Measurements from ENCODE around the gene MUC2. TPM values are rescaled to one million over a fixed set of nuclear protein-coding genes. Genes with fewer than 3 reads are reported as not detected.

MUC2 gene
- total and polyA plus RNA-seq, 10 of the 15 experiments (the other 5 are each of a cell fraction or from before 2014, with no cell fraction given) = 0.23 TPM; not detected in 9

DNA sequence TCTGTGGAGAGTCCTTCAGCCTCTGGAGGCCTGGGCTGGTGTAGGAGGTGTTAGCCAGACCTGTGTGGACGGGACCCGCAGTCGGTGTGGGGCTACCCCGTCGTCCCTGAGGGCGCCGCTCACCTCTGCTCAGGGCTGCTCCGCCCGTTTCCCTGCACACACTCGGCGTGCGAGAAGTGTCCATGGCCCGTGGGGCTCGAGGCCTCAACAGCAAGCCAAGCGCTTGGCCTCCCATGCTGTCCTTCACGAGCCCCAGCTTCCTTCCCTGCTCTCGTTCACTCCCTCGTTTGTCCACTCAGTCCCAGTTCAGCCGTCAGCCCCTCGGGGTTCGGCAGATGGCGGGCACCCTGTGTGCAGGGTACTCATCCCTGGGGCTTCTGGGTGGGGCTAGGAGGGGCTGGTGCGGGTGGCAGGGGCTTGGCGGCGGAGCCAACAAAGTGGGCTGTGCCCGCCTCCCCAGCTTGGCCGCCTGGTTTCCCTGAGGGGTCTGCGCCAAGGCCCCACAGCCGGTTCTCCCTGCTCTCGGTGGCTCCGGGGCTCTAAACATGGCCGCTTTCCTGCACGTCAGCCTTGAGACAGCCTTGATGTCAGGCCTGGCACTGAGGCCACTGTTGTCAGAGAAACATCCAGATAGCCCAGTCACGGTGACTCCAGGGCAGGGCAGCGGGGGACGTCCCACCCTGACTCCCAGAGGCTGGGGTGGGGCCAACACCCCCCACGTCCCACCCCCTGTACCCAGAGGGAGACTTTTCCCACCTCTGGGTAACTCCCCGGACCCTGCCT is 41.5 kb upstream of the MUC2 start:
- BruUV-seq (replicated peaks) = no TSS peak
- Histone ChIP-seq H2AFZ (ENCODE audit: control insufficient read depth, low read depth, low read length) (no peak overlapping the region), H3K36me3 (ENCODE audit: control insufficient read depth in 2 of 2, insufficient read depth in 2 of 2, low read length in 1 of 2) (no peaks in the 10 kb centered on the region), H3K27ac (ENCODE audit: control insufficient read depth, insufficient read depth) (no peak overlapping the region), H3K4me3 (no peak overlapping the region), H3K4me2 (ENCODE audit: control insufficient read depth, insufficient read depth) (no peak overlapping the region), H3K79me2 (ENCODE audit: control insufficient read depth, insufficient read depth, low read length) (no peaks in the 10 kb centered on the region), H3K9ac (ENCODE audit: control insufficient read depth, insufficient read depth, low read length) (no peak overlapping the region), H3K4me1 (ENCODE audit: control insufficient read depth, insufficient read depth, low read length) (no peaks in the 10 kb centered on the region), H4K20me1 (ENCODE audit: control insufficient read depth, insufficient read depth) (no peaks in the 10 kb centered on the region), H3K27me3 (replicated peaks in 1 of 2; ENCODE audit: control insufficient read depth in 2 of 2, insufficient read depth in 2 of 2, low read length in 1 of 2) (no peaks in the 10 kb centered on the region), H3K9me3 (replicated peaks; ENCODE audit: control insufficient read depth, insufficient read depth, low read length) (no peaks in the 10 kb centered on the region)
- FAIRE-seq (no peak), DNase-seq (ENCODE audit: low read depth, low spot score) (no peak), ATAC-seq (no peak)
- ChIA-PET RAD21 (ENCODE audit: unreplicated experiment) (no interaction called here), CTCF (interaction anchor here (0.6 kb wide), 1 partner anchor 156 kb away, joined by 3 read pairs; no protein-coding TSS in a partner anchor), POLR2A (no interaction called here), SMC1A (ENCODE audit: uncharacterized antibody, unreplicated experiment) (no interaction called here)
- intact Hi-C loops (cut with micrococcal nuclease; ENCODE audit: unreplicated experiment) = no loop called here
- TF ChIP-seq, protein P1, sequence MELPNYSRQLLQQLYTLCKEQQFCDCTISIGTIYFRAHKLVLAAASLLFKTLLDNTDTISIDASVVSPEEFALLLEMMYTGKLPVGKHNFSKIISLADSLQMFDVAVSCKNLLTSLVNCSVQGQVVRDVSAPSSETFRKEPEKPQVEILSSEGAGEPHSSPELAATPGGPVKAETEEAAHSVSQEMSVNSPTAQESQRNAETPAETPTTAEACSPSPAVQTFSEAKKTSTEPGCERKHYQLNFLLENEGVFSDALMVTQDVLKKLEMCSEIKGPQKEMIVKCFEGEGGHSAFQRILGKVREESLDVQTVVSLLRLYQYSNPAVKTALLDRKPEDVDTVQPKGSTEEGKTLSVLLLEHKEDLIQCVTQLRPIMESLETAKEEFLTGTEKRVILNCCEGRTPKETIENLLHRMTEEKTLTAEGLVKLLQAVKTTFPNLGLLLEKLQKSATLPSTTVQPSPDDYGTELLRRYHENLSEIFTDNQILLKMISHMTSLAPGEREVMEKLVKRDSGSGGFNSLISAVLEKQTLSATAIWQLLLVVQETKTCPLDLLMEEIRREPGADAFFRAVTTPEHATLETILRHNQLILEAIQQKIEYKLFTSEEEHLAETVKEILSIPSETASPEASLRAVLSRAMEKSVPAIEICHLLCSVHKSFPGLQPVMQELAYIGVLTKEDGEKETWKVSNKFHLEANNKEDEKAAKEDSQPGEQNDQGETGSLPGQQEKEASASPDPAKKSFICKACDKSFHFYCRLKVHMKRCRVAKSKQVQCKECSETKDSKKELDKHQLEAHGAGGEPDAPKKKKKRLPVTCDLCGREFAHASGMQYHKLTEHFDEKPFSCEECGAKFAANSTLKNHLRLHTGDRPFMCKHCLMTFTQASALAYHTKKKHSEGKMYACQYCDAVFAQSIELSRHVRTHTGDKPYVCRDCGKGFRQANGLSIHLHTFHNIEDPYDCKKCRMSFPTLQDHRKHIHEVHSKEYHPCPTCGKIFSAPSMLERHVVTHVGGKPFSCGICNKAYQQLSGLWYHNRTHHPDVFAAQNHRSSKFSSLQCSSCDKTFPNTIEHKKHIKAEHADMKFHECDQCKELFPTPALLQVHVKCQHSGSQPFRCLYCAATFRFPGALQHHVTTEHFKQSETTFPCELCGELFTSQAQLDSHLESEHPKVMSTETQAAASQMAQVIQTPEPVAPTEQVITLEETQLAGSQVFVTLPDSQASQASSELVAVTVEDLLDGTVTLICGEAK (IDR thresholded peaks at IDR 0.05; ENCODE audit: borderline replicate concordance) = no peak
- TF ChIP-seq, protein P2, sequence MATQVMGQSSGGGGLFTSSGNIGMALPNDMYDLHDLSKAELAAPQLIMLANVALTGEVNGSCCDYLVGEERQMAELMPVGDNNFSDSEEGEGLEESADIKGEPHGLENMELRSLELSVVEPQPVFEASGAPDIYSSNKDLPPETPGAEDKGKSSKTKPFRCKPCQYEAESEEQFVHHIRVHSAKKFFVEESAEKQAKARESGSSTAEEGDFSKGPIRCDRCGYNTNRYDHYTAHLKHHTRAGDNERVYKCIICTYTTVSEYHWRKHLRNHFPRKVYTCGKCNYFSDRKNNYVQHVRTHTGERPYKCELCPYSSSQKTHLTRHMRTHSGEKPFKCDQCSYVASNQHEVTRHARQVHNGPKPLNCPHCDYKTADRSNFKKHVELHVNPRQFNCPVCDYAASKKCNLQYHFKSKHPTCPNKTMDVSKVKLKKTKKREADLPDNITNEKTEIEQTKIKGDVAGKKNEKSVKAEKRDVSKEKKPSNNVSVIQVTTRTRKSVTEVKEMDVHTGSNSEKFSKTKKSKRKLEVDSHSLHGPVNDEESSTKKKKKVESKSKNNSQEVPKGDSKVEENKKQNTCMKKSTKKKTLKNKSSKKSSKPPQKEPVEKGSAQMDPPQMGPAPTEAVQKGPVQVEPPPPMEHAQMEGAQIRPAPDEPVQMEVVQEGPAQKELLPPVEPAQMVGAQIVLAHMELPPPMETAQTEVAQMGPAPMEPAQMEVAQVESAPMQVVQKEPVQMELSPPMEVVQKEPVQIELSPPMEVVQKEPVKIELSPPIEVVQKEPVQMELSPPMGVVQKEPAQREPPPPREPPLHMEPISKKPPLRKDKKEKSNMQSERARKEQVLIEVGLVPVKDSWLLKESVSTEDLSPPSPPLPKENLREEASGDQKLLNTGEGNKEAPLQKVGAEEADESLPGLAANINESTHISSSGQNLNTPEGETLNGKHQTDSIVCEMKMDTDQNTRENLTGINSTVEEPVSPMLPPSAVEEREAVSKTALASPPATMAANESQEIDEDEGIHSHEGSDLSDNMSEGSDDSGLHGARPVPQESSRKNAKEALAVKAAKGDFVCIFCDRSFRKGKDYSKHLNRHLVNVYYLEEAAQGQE (IDR thresholded peaks at IDR 0.05; ENCODE audit: low read depth, low read length) = no peak
- TF ChIP-seq, protein P3, sequence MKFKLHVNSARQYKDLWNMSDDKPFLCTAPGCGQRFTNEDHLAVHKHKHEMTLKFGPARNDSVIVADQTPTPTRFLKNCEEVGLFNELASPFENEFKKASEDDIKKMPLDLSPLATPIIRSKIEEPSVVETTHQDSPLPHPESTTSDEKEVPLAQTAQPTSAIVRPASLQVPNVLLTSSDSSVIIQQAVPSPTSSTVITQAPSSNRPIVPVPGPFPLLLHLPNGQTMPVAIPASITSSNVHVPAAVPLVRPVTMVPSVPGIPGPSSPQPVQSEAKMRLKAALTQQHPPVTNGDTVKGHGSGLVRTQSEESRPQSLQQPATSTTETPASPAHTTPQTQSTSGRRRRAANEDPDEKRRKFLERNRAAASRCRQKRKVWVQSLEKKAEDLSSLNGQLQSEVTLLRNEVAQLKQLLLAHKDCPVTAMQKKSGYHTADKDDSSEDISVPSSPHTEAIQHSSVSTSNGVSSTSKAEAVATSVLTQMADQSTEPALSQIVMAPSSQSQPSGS (IDR thresholded peaks at IDR 0.05; ENCODE audit: low read length) = no peak
- no peak for TF ChIP-seq RAD51 (IDR thresholded peaks at IDR 0.05)
- TF ChIP-seq, protein P4, sequence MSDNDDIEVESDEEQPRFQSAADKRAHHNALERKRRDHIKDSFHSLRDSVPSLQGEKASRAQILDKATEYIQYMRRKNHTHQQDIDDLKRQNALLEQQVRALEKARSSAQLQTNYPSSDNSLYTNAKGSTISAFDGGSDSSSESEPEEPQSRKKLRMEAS (IDR thresholded peaks at IDR 0.05; ENCODE audit: low read depth, low read length) = no peak
- no peak for TF ChIP-seq RFX5 (IDR thresholded peaks at IDR 0.05; ENCODE audit: low read depth, low read length)
- TF ChIP-seq, protein P5, sequence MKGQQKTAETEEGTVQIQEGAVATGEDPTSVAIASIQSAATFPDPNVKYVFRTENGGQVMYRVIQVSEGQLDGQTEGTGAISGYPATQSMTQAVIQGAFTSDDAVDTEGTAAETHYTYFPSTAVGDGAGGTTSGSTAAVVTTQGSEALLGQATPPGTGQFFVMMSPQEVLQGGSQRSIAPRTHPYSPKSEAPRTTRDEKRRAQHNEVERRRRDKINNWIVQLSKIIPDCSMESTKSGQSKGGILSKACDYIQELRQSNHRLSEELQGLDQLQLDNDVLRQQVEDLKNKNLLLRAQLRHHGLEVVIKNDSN (IDR thresholded peaks at IDR 0.05; ENCODE audit: borderline replicate concordance, extremely low read length, insufficient read depth, low read depth, low read length) = no peak
- in situ Hi-C loops (cut with MboI) = no loop called here
- WGBS (ENCODE audit: insufficient coverage, insufficient replicate concordance, low lambda C conversion rate, missing lambda C conversion rate) = 71% methylated on average over 34 of the region's 38 CpGs
